PC-9 (cell line): ENCODE results near the gene PYROXD2.

Source experiments
- EZH2 ChIP-seq: fragments of 200-600 bp; sonication (generic); IDR thresholded peaks from 2 replicates; pipeline ENCODE4 v1.8.0; 2017; ENCODE audit warnings: antibody characterized with exemption, low read depth
- TF ChIP-seq, protein P1 (sequence below): fragments of 200-600 bp; sonication (generic); conservative IDR thresholded peaks from 2 replicates; pipeline ENCODE4 v1.6.1; 2017; ENCODE audit warnings: mixed run types, antibody characterized with exemption, mild to moderate bottlenecking, moderate library complexity

DNA sequence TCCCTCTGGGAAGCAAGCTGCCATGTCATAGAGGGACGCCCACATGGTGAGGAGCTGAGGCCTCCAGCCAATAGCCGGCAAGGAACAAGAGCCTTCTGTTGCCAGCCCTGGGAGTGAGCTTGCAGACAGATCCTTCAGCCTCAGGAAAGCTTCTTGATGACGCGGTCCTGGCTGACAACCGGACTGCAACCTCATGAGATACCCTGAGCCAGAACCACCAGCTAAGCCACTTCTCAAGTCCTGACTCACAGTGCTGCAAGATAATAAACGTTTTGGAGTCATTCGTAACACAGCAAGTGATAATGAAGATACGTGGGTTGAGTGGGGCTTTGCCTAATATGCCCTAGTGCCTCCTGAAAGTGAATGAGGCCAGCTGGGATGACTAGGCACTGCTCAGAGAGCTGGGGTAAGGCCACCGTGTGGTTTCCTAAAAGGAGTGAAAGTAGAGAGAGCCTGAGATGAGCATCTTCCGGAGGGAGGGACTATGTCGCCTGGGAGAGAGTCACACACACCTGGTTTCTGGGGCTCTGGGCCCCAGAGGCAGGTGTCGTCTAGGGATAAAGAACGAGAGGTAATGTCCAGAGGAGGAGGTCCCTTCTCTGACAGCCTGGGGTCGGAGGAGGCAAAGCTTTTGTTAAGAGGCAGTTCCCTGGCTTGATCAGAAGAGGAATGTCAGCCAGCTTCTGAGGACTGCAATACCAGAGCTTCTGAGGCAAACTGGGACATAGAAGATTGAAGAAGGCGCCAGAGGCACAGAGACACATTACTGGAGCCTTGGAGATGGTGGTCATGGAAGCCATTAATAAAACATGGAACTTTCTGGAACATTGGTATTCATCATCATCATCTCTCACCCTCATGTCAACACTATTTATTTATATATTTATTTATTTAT lies 53.6 kb downstream of the PYROXD2 start:
- TF ChIP-seq, protein P1, sequence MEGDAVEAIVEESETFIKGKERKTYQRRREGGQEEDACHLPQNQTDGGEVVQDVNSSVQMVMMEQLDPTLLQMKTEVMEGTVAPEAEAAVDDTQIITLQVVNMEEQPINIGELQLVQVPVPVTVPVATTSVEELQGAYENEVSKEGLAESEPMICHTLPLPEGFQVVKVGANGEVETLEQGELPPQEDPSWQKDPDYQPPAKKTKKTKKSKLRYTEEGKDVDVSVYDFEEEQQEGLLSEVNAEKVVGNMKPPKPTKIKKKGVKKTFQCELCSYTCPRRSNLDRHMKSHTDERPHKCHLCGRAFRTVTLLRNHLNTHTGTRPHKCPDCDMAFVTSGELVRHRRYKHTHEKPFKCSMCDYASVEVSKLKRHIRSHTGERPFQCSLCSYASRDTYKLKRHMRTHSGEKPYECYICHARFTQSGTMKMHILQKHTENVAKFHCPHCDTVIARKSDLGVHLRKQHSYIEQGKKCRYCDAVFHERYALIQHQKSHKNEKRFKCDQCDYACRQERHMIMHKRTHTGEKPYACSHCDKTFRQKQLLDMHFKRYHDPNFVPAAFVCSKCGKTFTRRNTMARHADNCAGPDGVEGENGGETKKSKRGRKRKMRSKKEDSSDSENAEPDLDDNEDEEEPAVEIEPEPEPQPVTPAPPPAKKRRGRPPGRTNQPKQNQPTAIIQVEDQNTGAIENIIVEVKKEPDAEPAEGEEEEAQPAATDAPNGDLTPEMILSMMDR = no peak
- TF ChIP-seq EZH2 = no peak
